Stimulated activated naive B cell treated with anti-CD40 and anti-IgM and Interleukin-4, amounts not matched to agents 10 μg/mL and 1 μg/mL and 100 μg/mL, for 72 hours (primary cell): ENCODE measurements around the gene NCOR2.

Experiments
- ATAC-seq, 2 donors: fragments of 150-1000 bp; cut with Tn5 transposase; replicated peaks; 2 replicates each; pipeline ENCODE4 v1.10.0; 2021; ENCODE audit warnings: moderate library complexity in 1 of 2
- DNase-seq: peaks from one replicate; pipeline ENCODE4 v3.0.0; 2021
- H3K27ac Mint-ChIP-seq: one replicate; pipeline ENCODE4 v1.8.0; 2022; ENCODE audit warnings: mild to moderate bottlenecking, mixed read lengths
- H3K27me3 Mint-ChIP-seq, 2 donors: one replicate each; pipeline ENCODE4 v1.8.0; 2022; ENCODE audit warnings: mixed read lengths in 2 of 2
- H3K36me3 Mint-ChIP-seq, 2 donors: one replicate each; pipeline ENCODE4 v1.8.0; 2022; ENCODE audit warnings: mixed read lengths in 2 of 2, mild to moderate bottlenecking in 1 of 2
- H3K4me1 Mint-ChIP-seq, 2 donors: one replicate each; pipeline ENCODE4 v1.8.0; 2022; ENCODE audit warnings: mixed read lengths in 2 of 2, mild to moderate bottlenecking in 1 of 2
- H3K4me3 Mint-ChIP-seq, 2 donors: one replicate each; pipeline ENCODE4 v1.8.0; 2022; ENCODE audit warnings: mild to moderate bottlenecking in 2 of 2, mixed read lengths in 2 of 2, moderate library complexity in 1 of 2
- H3K9me3 Mint-ChIP-seq, 2 donors: one replicate each; pipeline ENCODE4 v1.8.0; 2022; ENCODE audit warnings: mixed read lengths in 2 of 2, mild to moderate bottlenecking in 1 of 2

NCOR2 gene

DNA sequence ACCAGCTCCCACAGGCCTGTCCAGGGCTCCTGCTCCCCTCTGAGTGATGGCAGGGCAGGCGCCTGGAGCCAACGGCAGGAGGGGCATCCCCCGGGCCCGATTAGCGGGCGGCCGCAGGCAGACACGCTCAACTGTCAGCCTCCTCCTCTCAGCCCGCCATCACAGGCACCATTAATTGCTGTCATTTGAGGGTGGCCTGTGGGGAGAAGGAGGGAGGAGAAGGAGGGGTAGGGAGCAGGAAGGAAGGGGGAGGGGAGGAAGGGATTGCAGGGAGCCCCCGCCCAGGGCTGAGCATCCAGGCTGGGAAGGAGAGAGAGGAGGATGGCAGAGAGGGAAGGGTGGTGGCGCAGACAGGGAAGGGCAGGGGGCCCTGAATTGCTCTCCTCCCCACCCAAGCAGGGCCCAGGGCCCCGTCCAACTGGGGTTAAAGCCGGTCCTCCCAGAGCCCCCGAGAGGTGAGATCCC lies 36.1 kb downstream of the NCOR2 start:
- no peak overlapping the region for H3K27ac Mint-ChIP-seq
- DNase-seq (no peak), ATAC-seq (no peak)
- peaks cover 44 to 62% of the 10 kb centered on the region in 2 donors for H3K36me3 Mint-ChIP-seq
- H3K4me1 Mint-ChIP-seq = peaks cover 28 to 56% of the 10 kb centered on the region in 2 donors
- H3K4me3 Mint-ChIP-seq = no peak overlapping the region
- H3K9me3 Mint-ChIP-seq = no peaks in the 10 kb centered on the region
- no peaks in the 10 kb centered on the region for H3K27me3 Mint-ChIP-seq

- no peaks in the 10 kb centered on the region for H3K27me3 Mint-ChIP-seq
- ATAC-seq (no peak), DNase-seq (no peak)
- H3K27ac Mint-ChIP-seq = no peak overlapping the region
- peaks cover 44 to 62% of the 10 kb centered on the region in 2 donors for H3K36me3 Mint-ChIP-seq
- H3K9me3 Mint-ChIP-seq = no peaks in the 10 kb centered on the region
- no peak overlapping the region for H3K4me3 Mint-ChIP-seq
- H3K4me1 Mint-ChIP-seq = peaks cover 30 to 56% of the 10 kb centered on the region in 2 donors
These were observed 36.7 kb downstream of the NCOR2 start for GRCh38 chr12:124530637-124531263.

- ATAC-seq (no peak), DNase-seq (no peak)
- Mint-ChIP-seq H3K9me3 (no peaks in the 10 kb centered on the region), H3K27me3 (no peaks in the 10 kb centered on the region), H3K27ac (no peak overlapping the region), H3K4me1 (peaks cover 36 to 58% of the 10 kb centered on the region in 2 donors), H3K4me3 (no peak overlapping the region), H3K36me3 (peaks cover 45 to 66% of the 10 kb centered on the region in 2 donors)
These were observed 37.7 kb downstream of the NCOR2 start for GRCh38 chr12:124529565-124530276.

DNA sequence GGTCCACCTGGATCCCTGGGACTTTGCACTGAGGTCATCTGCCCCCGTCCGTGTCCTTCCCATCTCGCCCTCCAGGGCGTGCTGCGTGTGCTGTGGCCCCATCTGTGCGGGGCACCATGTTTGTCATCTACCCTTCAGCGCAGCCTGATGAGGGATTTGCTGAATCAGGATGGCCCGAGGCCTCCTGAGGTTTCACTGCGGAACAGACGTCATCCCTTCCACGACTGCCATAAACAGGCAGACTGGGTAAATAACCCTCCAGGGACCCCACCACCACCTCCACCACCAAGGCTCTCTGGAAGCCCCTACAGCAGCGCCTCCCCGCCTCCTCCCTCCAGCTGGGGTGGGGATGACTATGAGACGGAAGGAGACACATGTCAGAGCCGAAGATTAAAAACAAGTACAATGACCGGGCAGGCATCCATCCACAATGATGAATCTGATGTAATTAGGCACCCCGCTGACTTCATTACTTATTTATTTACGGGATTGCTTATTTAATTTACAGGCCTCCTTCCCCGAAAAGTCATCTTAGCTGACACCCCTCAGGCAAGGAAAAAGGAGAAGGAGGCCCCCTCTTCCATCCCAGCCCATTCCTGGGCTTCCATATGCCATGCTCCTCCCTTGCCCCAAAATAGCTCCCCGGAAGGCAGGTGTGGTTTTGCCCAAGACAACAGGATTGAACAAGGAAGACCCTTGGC lies 39.4 kb downstream of the NCOR2 start:
- no peak for DNase-seq
- peak; percentile 48 to 79 for ATAC-seq
- Mint-ChIP-seq H3K27ac (peak overlapping the region; percentile 74), H3K4me3 (peak overlapping the region; percentile 14 to 25), H3K4me1 (peaks cover 43 to 68% of the 10 kb centered on the region in 2 donors), H3K36me3 (peaks cover 41 to 61% of the 10 kb centered on the region in 2 donors), H3K27me3 (no peaks in the 10 kb centered on the region), H3K9me3 (no peaks in the 10 kb centered on the region)

DNA sequence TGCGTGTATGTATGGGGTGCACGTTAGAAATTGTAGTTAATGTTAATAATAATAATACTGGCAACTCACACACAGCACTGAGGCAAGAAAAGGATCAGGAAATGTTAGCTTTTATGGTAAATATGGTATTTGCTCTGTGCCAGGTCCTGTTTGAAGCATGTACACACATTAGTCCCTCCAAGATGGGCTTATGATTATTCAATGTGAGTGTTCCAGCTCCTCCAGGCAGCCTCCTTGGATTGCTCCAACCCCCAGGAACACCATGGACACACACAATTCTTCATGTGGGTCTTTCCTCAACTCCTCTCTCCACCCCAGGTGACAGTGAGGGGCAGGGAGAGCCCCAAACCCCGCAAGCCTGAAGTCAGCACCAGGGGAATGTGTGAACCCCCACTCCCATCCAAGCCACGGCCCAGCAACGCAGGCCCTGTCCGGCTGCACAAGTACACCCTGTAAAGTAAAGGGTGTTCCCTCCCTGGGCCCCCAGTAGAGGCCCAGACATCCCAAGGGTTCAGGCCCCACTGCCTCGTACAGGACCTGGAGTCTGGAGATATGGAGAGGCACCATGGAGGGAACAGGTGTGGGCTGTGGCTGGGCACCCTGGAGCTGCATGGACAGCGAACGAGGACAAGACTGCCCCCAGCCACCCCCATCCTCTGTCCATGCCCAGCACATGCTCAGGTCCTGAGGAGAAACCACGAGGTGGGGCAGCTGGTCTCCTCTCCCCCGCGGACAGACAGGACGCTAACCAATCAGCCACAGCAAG lies 41.3 kb downstream of the NCOR2 start:
- Mint-ChIP-seq H3K4me3 (no peak overlapping the region), H3K27ac (no peak overlapping the region), H3K27me3 (no peaks in the 10 kb centered on the region), H3K36me3 (peaks cover 42 to 63% of the 10 kb centered on the region in 2 donors), H3K9me3 (no peaks in the 10 kb centered on the region), H3K4me1 (peaks cover 53 to 81% of the 10 kb centered on the region in 2 donors)
- DNase-seq = no peak
- no peak for ATAC-seq

GRCh38 chr12:124525455-124525854 lies 42.0 kb downstream of the NCOR2 start:
- peaks cover 53 to 81% of the 10 kb centered on the region in 2 donors for H3K4me1 Mint-ChIP-seq

DNA sequence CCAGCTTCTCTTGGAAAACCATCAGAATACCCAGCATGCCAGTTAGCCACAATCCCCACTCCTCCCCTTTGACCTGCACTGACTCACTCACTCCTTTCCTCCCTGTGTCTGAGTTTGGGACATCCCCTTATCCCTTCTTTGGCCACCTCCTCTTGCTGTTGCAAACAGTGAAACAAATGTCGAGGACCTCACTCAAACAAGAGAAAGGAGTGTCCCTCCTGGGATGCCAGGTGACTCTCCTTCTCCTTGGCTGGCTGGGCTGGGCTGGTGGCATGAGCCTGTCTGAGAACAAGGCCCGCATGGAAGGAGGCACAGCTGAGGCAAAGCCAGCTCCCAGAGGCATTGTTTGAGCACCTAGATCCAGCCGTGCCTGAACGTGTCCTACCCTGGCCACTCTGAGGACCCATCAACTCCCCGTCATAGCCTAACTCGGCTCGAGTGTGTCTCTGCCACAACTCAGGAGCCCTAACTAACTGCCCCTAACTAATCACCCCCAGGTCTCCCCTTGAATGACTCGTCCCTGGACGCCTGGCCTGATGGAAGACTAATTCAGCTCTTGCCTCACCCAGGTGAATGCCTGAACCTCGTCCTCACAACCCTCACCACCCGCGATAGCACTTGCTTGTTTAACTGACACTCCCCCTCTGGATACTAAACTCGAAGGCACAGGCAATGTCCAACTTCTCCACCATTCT lies 43.0 kb downstream of the NCOR2 start:
- Mint-ChIP-seq H3K9me3 (no peaks in the 10 kb centered on the region), H3K27ac (peak overlapping the region; percentile 62), H3K36me3 (peaks cover 50 to 68% of the 10 kb centered on the region in 2 donors), H3K27me3 (no peaks in the 10 kb centered on the region), H3K4me1 (peaks cover 60 to 89% of the 10 kb centered on the region in 2 donors), H3K4me3 (peak overlapping the region in 1 of 2 donors; percentile 23)
- ATAC-seq = no peak
- DNase-seq = no peak

More at GRCh38 chr12:124525455-124525854, 42.0 kb downstream of the NCOR2 start:
- ATAC-seq = no peak
- no peak overlapping the region for H3K4me3 Mint-ChIP-seq
- no peak for DNase-seq
- H3K27ac Mint-ChIP-seq = no peak overlapping the region
- peaks cover 45 to 64% of the 10 kb centered on the region in 2 donors for H3K36me3 Mint-ChIP-seq
- no peaks in the 10 kb centered on the region for H3K9me3 Mint-ChIP-seq
- H3K27me3 Mint-ChIP-seq = no peaks in the 10 kb centered on the region

GRCh38 chr12:124523071-124523470 lies 44.3 kb downstream of the NCOR2 start:
- no peaks in the 10 kb centered on the region for H3K27me3 Mint-ChIP-seq
- peaks cover 66 to 95% of the 10 kb centered on the region in 2 donors for H3K4me1 Mint-ChIP-seq
- H3K9me3 Mint-ChIP-seq = no peaks in the 10 kb centered on the region
- peak overlapping the region; percentile 86 for H3K27ac Mint-ChIP-seq
- DNase-seq (peak; percentile 37), ATAC-seq (peak; percentile 73 to 77)
- H3K36me3 Mint-ChIP-seq = peaks cover 51 to 72% of the 10 kb centered on the region in 2 donors
- peak overlapping the region; percentile 57 to 59 for H3K4me3 Mint-ChIP-seq

GRCh38 chr12:124520907-124521306 lies 46.5 kb downstream of the NCOR2 start:
- ATAC-seq = no peak
- H3K9me3 Mint-ChIP-seq = no peaks in the 10 kb centered on the region
- peaks cover 58 to 87% of the 10 kb centered on the region in 2 donors for H3K4me1 Mint-ChIP-seq
- H3K27me3 Mint-ChIP-seq = no peaks in the 10 kb centered on the region
- H3K36me3 Mint-ChIP-seq = peaks cover 46 to 59% of the 10 kb centered on the region in 2 donors
- H3K4me3 Mint-ChIP-seq = peak overlapping the region in 1 of 2 donors; percentile 3
- no peak overlapping the region for H3K27ac Mint-ChIP-seq
- DNase-seq = no peak

DNA sequence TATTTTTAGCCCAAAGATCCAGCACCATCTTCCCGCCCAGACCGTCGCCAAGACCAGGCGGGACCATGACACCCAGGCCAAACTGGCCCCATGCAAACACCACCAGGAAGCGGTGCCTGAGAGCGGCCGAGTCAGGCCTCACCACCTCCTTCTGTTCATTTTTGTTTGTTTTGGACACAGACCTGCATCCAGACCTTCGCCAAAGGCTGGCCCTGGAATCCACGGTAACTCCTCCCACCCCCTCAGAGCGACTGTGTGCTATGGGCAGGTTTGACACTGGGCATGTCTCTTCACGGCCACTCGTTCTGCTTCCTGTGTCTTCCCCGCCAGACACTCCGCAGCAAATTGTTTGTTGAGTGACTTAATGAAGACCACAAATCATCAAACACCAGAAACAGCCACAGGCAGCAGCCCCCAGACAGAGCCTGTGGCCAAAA lies 47.1 kb downstream of the NCOR2 start:
- Mint-ChIP-seq H3K27ac (peak overlapping the region; percentile 47), H3K27me3 (no peaks in the 10 kb centered on the region), H3K4me3 (no peak overlapping the region), H3K4me1 (peaks cover 61 to 83% of the 10 kb centered on the region in 2 donors), H3K36me3 (peaks cover 51 to 63% of the 10 kb centered on the region in 2 donors), H3K9me3 (no peaks in the 10 kb centered on the region)
- no peak for DNase-seq
- ATAC-seq = no peak

GRCh38 chr12:124519746-124520145 lies 47.7 kb downstream of the NCOR2 start:
- H3K27me3 Mint-ChIP-seq = no peaks in the 10 kb centered on the region
- no peak overlapping the region for H3K4me3 Mint-ChIP-seq
- no peaks in the 10 kb centered on the region for H3K9me3 Mint-ChIP-seq
- H3K36me3 Mint-ChIP-seq = peaks cover 52 to 63% of the 10 kb centered on the region in 2 donors
- no peak overlapping the region for H3K27ac Mint-ChIP-seq
- ATAC-seq (no peak), DNase-seq (no peak)
- H3K4me1 Mint-ChIP-seq = peaks cover 56 to 78% of the 10 kb centered on the region in 2 donors

DNA sequence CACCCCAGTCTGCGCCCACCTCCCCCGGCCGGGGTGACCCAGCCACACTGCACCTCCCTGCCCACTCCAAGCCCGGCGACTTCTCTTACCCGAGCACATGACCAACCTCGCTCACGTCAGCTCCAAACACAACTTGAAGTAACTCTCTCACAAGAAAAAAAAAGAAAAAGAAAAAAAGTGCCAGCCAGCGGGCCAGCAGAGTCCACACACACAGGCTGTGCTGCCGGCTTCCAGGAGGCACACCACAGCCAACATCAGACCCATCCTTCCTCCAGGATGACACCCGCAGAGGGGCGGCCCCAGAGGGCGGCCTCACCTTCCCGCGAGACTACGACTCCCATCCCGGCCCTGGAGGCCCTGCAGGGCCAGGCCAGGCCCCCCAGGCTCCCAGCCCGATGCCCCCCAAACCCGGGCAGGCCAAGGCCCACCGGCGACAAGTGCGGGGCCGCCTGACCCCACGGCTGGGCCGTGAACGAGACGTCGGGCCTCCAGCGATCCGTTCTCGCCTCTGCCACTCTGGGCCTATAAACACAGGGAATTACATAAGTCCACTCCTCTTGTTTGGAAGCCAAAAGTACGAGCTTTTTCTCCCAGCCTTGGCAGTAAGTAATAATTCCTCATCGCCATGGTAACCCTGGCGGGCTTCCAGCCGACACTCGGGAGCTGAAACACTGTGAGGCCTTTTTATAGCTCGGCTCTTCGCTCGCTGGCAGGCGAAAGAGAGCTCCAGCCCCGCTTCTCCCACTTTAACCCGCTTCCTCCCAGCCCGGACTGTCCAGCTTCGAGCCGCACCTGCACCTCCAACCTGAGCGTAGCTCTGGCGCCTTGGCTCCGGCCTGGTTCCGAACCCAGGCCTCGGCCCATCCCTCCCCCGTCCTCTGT lies 49.1 kb downstream of the NCOR2 start:
- peak overlapping the region; percentile 60 to 63 for H3K4me3 Mint-ChIP-seq
- ATAC-seq = peak in 1 of 2 donors; percentile 22
- peaks cover 49 to 72% of the 10 kb centered on the region in 2 donors for H3K4me1 Mint-ChIP-seq
- H3K9me3 Mint-ChIP-seq = no peaks in the 10 kb centered on the region
- H3K27ac Mint-ChIP-seq = peak overlapping the region; percentile 71
- no peaks in the 10 kb centered on the region for H3K27me3 Mint-ChIP-seq
- no peak for DNase-seq
- H3K36me3 Mint-ChIP-seq = peaks cover 54 to 66% of the 10 kb centered on the region in 2 donors
